GM21576 (cell line): Measurements from ENCODE around the gene COL15A1.

Source experiments
- ATAC-seq: cut with Tn5 transposase; IDR thresholded peaks from one replicate; pipeline ENCODE4 v1.9.1; 2021; ENCODE audit warnings: mild to moderate bottlenecking, moderate library complexity; ENCODE audit not compliant: unreplicated experiment

COL15A1 gene

GRCh38 chr9:98944057-98944733, 488 bp downstream of the COL15A1 start:
- no peak for ATAC-seq

DNA sequence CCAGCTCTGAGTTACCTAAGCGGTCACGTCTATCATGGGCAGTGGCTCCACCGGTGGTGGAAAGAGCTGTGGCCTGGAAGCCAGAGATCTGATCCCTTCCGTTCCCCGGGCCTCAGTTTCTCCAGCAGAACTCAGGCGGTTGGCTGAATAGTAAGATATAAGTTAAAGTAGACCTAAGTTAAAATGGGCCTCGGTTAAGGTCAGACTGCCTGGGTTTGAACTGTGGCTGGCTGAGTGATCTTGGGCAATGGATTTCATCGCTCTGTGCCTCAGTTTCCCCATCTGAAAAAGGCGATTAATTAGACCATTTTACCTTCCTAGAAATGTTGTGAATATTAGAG, 997 bp downstream of the COL15A1 start:
- ATAC-seq: no peak

- ATAC-seq: no peak
Measured at GRCh38 chr9:98949565-98949964, 5.9 kb downstream of the COL15A1 start.

DNA sequence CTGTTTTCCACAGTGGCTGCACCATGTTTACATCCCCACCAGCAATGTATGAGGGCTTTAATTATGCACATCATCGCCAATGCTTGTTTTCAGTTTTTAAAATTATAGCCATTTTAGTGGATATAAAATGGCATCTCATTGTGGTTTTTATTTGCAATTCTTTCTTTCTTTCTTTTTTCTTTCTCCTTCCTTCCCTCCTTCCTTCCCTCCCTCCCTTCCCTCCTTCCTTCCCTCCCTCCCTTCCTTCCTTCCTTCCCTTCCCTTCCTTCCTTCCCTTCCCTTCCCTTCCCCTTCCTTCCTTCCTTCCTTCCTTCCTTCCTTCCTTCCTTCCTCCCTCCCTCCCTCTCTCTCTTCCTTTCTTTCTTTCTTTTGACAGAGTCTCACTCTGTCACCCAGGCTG, 6.6 kb downstream of the COL15A1 start:
- ATAC-seq: no peak

DNA sequence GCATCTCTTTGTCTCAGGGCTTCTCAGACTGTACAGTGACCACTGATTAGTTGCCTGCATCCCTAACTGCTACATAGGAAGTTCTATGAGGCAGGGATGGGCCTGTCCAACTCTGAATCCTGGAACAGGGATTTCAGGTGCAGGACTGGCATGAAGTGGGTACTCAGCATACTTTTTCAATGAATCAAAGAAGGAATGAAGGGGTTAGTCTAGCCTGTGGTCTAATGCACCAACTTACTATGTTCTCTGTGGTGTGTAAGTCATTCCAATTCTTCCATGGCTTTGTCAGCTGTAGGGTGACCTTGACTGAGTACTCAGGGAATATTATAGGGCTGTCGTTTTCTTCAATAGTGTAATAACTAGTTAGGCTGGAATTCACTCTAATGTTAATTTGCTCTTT, 8.3 kb downstream of the COL15A1 start:
- ATAC-seq: no peak

DNA sequence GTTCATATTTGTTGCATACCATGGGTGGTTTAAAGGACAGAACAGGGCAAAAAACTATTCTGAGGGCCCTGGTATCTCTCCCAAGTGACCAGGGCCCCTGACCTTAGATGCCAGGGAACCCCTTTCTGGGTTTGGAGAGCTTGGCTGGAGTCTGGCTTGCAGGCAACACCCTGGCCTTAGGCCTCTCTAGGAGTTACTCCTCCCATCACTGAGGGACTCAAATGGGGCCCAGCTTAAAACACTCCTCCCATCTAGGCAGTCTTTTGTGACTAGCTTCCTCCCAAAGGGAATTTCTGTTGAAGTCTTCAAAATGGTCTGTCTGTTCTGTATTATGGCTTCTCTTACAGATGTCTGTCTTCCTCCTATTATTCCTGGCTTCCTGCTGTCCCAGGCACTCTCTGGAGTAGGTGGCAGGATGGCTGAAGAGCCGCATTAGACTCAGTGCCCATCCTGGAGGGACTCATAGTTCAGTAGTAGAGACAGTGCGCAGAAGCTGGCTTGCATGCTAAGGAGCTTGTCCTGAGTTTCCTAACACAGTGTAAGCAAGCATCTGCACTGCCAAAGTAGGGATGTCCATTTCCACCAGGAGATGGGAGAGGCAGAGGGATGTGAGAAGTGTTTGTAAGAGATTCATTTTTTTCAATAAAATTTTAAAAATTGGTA, 10.0 kb downstream of the COL15A1 start:
- no peak for ATAC-seq

DNA sequence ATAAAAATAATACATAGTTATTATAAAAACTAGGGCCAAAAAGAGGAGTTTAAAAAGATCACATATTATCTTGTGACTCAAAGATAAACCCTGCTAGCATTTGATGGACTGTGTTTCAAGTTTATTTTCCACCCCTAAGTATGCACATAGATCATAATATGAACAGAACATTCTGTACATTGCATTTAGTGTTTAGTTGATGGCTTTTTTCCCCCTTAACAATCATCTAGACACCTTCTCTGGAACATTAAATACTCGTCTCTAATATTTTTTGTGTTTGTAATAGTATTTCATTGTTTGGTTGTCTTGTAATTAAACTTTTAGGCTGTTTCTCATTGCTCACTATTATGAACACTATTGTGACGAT, 10.5 kb downstream of the COL15A1 start:
- no peak for ATAC-seq

DNA sequence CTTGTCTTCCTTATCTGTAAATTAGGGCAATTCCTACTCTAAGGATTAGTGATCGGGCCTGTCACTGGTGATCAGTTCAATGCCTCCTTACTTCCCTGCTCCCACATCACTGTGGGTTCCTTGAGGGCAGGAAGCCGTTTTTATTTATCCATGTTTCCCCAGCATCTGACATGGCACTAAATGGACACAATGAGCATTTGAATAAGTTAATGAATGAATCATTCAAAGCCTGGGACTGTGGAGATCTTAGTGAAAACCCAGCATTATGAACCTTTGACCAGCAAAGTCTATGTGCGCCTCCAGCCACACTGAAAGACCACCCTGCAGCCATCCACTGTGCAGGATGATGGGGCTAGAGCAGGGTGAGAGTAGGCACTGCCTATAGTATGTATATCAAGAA, 11.6 kb downstream of the COL15A1 start:
- ATAC-seq: no peak

DNA sequence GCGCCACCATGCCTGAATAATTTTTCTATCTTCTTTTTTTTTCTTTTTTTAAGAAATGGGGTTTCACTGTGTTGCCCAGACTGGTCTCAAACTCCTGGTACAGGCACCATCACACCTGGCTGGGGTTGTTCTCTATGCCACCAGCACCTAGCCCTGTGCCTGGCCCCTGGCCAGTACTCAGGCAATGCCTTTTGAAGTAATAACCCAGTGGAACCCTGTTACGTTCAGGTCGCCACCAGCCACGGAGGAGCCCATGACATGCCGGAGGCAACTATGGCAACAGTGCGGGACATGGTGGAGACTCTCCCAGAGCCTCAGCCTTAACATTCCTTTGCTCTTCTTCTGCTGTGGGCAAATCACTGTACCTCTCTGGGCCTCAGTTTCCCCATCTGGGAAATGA, 14.1 kb downstream of the COL15A1 start:
- no peak for ATAC-seq

- no peak for ATAC-seq
Measured at GRCh38 chr9:98958271-98958984, 14.7 kb downstream of the COL15A1 start.

GRCh38 chr9:98960409-98960808, 16.7 kb downstream of the COL15A1 start:
- ATAC-seq: no peak

- ATAC-seq: no peak
Measured at GRCh38 chr9:98961513-98962180, 17.9 kb downstream of the COL15A1 start.

GRCh38 chr9:98962181-98962560, 18.5 kb downstream of the COL15A1 start:
- no peak for ATAC-seq

GRCh38 chr9:98962861-98963260, 19.2 kb downstream of the COL15A1 start:
- ATAC-seq: no peak

- no peak for ATAC-seq
Measured at GRCh38 chr9:98964201-98964600, 20.5 kb downstream of the COL15A1 start.

- ATAC-seq: no peak
Measured at GRCh38 chr9:98964911-98965336, 21.2 kb downstream of the COL15A1 start.

GRCh38 chr9:98966676-98967075, 23.0 kb downstream of the COL15A1 start:
- no peak for ATAC-seq

DNA sequence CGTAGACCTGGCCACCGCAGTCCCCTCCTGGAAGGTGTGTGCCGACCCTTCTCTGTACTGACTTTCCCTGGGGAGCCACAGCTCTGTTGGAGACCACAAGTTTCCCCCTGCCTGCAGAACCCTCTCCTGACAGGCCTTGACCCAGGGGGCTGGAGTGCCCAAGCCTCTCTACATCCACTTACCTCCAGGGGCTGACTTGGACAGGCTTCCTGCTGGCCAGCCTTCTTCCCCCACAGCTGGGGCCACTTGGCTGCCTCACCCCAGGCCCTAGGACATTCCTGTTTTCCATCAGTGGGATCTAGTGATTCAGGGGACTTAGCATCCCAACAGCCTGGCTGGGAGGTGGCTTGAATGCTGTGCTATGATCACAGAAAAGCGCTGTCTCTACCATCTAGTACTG, 23.6 kb downstream of the COL15A1 start:
- ATAC-seq: no peak

- ATAC-seq: no peak
Measured at GRCh38 chr9:98967680-98968079, 24.0 kb downstream of the COL15A1 start.

GRCh38 chr9:98968601-98969337, 25.1 kb downstream of the COL15A1 start:
- ATAC-seq: no peak

DNA sequence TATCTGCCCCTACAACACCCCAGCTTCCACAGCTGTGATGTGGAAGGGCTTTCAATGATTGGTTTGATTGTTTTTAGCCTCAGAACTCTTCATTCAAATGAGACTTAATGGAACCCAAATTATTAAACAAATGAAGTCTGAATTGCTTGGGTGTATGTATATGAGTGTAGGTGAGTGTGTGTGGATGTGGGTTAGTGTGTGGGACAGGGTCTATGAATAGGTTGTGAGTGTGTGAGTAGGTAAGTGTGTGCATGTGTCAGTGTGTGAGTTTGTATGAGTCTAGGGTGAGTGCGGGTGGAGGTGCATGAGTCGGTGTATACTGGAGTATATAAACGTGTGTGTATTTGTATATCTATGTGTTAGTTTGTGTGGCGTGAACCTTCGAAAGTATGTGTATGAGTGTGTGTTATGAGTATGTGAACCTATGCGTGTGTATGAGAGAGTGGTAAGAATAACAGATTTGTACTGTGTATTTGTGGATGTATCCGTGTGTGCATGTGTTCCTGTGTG, 26.9 kb downstream of the COL15A1 start:
- no peak for ATAC-seq
